ENCODE data around the gene AQP12A. TPM values are rescaled to one million over a fixed set of nuclear protein-coding genes. Genes with fewer than 3 reads are reported as not detected.

AQP12A gene
- total and polyA plus RNA-seq, 9 of the 15 experiments (the other 6 are each of a cell fraction or from before 2014, with no cell fraction given) = not detected

GRCh38 chr2:240707821-240708220 is 16.2 kb downstream of the AQP12A start (continued):
- TF ChIP-seq ESRRA (IDR thresholded peaks at IDR 0.05; ENCODE audit: borderline replicate concordance, low read depth) (no peak), ETS1 (conservative IDR thresholded peaks at IDR 0.05; ENCODE audit: control insufficient read depth, low read depth, low read length) (no peak), TRIM24 (IDR thresholded peaks at IDR 0.05) (no peak), ZNF280A (IDR thresholded peaks at IDR 0.05; ENCODE audit: low read depth, partially characterized antibody) (no peak), CTCF (IDR thresholded peaks at IDR 0.05 in 2 of 3, conservative IDR thresholded peaks at IDR 0.05 in 1 of 3; ENCODE audit: insufficient read depth in 2 of 3, low read depth in 1 of 3, low read length in 3 of 3) (no peak), NCOA2 (IDR thresholded peaks at IDR 0.05; ENCODE audit: partially characterized antibody in 2 of 2) (no peak), ZNF695 (CRISPR knock-in tag; IDR thresholded peaks at IDR 0.05) (no peak), ZNF785 (CRISPR knock-in tag; IDR thresholded peaks at IDR 0.05) (no peak), POLR2AphosphoS5 (IDR thresholded peaks at IDR 0.05; ENCODE audit: control insufficient read depth, insufficient read depth, low read depth, low read length) (no peak), ZBTB11 (CRISPR knock-in tag; IDR thresholded peaks at IDR 0.05) (no peak), SP1 (CRISPR knock-in tag; IDR thresholded peaks at IDR 0.05) (no peak), KLF1 (tag; IDR thresholded peaks at IDR 0.05) (no peak), ZNF778 (CRISPR knock-in tag; IDR thresholded peaks at IDR 0.05) (no peak)
